ENCODE data around the gene ALG5.

Gene ALG5

DNA sequence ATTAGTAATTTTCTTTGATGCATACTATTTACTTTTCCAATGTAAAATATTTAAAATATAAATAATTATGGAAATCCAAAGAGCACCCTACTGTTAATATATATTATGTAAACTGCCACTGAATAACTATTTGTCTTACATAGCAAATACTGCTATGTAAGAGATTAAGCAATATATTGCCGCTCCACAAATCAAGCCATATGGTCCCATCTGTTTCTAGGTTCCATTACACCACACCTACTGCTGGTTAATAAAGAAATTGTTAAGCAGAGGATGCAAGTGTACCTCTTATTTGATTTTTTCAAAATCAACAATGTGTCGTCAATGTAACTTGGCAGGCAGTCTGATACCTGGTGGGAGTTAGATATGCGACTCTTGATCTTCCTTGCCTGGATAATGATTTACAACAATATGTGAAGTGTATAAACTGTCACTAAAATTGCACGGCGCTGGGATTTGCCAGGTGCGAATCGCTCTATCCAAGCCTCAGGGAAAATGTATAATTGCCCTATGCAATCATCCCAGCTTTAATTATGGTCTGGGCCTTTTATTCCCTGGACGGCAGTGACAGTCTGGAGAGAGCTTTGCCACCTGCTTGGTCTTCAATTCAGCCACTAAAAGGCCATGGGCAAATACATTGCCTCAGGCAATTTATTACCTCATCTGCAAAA, 95.1 kb downstream of the ALG5 start:
- Histone ChIP-seq H3K9ac (ENCODE audit: low read depth, low read length, poor library complexity) (no peak overlapping the region), H4K8ac (ENCODE audit: low read depth, low read length) (no peak overlapping the region), H3K23ac (ENCODE audit: low read depth, low read length, poor library complexity) (no peak overlapping the region), H4K91ac (ENCODE audit: low read depth, low read length, poor library complexity) (no peak overlapping the region), H2BK120ac (ENCODE audit: low read depth, low read length) (no peak overlapping the region), H3K36me3 (replicated peaks in 1 of 2; ENCODE audit: control insufficient read depth in 2 of 2, insufficient read depth in 2 of 2, low read length in 2 of 2) (no peaks in the 10 kb centered on the region), H3K4me2 (ENCODE audit: insufficient read depth, low read length, poor library complexity, severe bottlenecking) (no peak overlapping the region), H3K4me3 (ENCODE audit: low read length in 2 of 2) (no peak overlapping the region), H2BK15ac (ENCODE audit: low read length) (no peak overlapping the region), H3K4ac (ENCODE audit: low read length) (no peak overlapping the region), H3K18ac (ENCODE audit: low read length) (no peak overlapping the region), H2AFZ (ENCODE audit: low read length) (no peak overlapping the region), H3K27ac (replicated peaks; ENCODE audit: low read length) (no peak overlapping the region), H3K14ac (ENCODE audit: low read length) (no peak overlapping the region), H2BK5ac (ENCODE audit: low read length) (no peak overlapping the region), H3K4me1 (ENCODE audit: control insufficient read depth in 2 of 2, insufficient read depth in 1 of 2, low read depth in 1 of 2, low read length in 2 of 2) (no peaks in the 10 kb centered on the region), H3K27me3 (ENCODE audit: control insufficient read depth in 3 of 3, insufficient read depth in 3 of 3, low read depth in 1 of 3, low read length in 3 of 3) (no peaks in the 10 kb centered on the region), H2BK12ac (ENCODE audit: low read length) (no peak overlapping the region), H3K9me3 (replicated peaks in 1 of 2; ENCODE audit: control insufficient read depth in 2 of 2, insufficient read depth in 1 of 2, low read depth in 1 of 2, low read length in 2 of 2) (peaks cover 0 to 2% of the 10 kb centered on the region in 2 donors), H3K79me1 (ENCODE audit: low read depth, low read length) (no peaks in the 10 kb centered on the region), H2AK5ac (ENCODE audit: low read depth, low read length) (no peak overlapping the region)
- no peak for DNase-seq (ENCODE audit: low spot score)
- no CpG with 5 or more reads among the region's 8 CpGs for WGBS, 2 donors (ENCODE audit: extremely low coverage in 2 of 2, insufficient read length in 2 of 2, insufficient replicate concordance in 1 of 2)

Measured in neuronal stem cell (in vitro differentiated cells).